Stimulated activated CD4-positive, alpha-beta T cell treated with anti-CD3 and anti-CD28 coated beads, Interleukin-1b, Interleukin-23, amount 100 ng/mL, for 24 hours (primary cell): ENCODE measurements around the gene MS4A13.
"Not testable (repeated sequence)": the region's sequence is repeated elsewhere in the genome, so short reads cannot be mapped to it uniquely, and the experiment has no call there.

Experiments used
- DNase-seq, 4 experiments: peaks; one replicate each; pipeline ENCODE4 v3.0.0-alpha.2; 2020; ENCODE audit warnings: low read depth in 4 of 4, low spot score in 1 of 4

The MS4A13 gene

DNA sequence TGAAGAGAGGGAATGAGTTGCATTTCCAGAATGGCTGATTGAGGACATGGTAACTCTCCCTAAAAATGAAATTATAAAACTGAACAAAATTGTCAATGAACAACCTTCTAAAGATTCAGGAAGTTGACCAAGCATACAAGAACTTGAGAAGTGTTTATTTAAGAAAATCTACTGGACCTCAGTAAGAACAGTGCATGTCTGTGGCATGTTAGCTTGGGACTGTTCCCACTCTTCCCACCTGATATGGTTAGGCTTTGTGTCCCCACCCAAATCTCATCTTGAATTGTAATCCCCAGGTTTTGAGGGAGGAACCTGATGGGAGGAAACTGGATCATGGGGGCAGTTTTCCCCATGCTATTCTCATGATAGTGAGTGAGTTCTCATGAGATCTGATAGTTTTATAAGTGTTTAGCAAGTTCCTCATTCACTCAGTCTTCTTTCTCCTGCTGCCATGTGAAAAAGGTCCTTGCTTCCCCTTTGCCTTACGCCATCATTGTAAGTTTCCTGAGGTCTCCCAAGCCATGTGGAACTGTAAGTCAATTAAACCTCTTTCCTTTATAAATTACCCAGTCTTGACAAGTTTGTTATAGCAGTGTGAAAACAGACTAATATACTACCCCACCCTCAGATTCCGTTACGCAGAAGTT lies 15.4 kb downstream of the MS4A13 start:
- no peak for DNase-seq

DNA sequence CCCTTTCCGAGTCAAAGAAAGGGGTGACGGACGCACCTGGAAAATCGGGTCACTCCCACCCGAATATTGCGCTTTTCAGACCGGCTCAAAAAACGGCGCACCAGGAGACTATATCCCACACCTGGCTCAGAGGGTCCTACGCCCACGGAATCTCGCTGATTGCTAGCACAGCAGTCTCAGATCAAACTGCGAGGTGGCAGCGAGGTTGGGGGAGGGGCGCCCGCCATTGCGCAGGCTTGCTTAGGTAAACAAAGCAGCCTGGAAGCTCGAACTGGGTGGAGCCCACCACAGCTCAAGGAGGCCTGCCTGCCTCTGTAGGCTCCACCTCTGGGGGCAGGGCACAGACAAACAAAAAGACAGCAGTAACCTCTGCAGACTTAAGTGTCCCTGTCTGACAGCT lies 17.2 kb downstream of the MS4A13 start:
- DNase-seq: not testable (repeated sequence)

DNA sequence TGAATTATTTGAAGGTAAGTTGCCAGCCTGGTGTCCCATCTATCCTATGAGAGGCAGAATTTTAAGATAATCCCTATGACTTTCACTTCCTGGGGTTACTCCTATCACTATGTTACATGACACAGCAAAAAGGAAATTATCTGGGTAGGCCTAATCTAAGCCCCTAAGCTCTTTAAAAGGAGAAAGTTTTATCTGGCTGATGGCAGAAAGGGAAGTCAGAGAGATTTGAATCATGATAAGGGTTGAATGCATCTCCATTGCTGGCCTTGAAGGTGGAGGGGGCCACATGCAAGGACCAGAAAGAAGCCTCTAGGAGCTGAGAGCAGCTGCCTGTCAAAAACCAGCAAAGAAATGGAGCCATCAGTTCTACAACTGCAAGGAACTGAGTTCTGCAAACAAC lies 23.4 kb downstream of the MS4A13 start:
- DNase-seq: not testable (repeated sequence)

DNA sequence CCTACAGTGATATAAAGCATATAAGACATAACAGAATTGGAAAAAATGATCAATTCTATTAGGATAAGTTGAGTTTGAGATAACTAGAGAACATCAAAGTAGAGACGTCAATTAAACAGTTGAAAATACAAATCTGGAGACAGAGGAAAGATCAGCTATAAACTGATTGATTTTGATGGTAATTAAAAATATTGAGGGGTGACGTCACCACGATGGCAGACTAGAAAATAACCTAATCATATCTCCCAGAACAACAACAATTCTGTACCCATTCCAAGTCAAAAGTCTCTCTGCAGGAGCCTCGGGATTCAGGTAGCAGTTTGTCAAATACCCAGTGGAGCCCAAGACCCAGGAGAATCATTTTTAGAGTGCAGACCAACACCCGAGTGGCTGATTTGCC lies 28.9 kb downstream of the MS4A13 start:
- DNase-seq: no peak

- no peak for DNase-seq
Measured at GRCh38 chr11:60561254-60561653, 46.1 kb downstream of the MS4A13 start.

- DNase-seq: no peak
Measured at GRCh38 chr11:60563553-60564235, 48.5 kb downstream of the MS4A13 start.

- no peak for DNase-seq
Measured at GRCh38 chr11:60566776-60567175, 51.6 kb downstream of the MS4A13 start.

- no peak for DNase-seq
Measured at GRCh38 chr11:60570970-60571369, 55.8 kb downstream of the MS4A13 start.

DNA sequence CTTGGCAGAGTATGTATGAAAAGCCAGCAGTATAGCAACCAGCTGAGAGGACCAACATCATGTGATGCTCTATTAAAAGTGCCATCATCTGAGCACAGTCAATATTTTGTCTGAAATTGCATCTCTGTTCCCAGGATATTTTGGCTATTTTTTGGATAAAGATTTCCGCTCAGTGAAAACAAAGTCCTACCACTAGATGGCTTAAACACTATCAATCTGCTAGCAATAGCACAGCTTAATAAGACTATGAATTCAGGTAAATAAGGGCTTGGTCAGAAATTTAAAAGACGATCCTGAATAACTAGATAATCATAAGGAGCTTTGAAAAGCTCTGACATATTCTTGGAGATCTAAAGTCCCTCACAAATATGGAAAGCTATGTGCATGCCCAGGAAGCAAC lies 74.4 kb downstream of the MS4A13 start:
- no peak for DNase-seq
